Ectodermal cell (in vitro differentiated cells): ENCODE results near the gene PDZD11.
"Not testable (repeated sequence)": the region's sequence is repeated elsewhere in the genome, so short reads cannot be mapped to it uniquely, and the experiment has no call there.

Experiments used
- H3K27ac ChIP-seq: 2 replicates; pipeline ENCODE4 v1.7.0; 2013; ENCODE audit warnings: mild to moderate bottlenecking, low read depth, low read length; ENCODE audit not compliant: insufficient read depth, poor library complexity, severe bottlenecking
- H3K27me3 ChIP-seq: 2 replicates; pipeline ENCODE4 v1.7.0; 2013; ENCODE audit warnings: mild to moderate bottlenecking, low read length; ENCODE audit not compliant: insufficient read depth, control insufficient read depth, poor library complexity, severe bottlenecking
- H3K36me3 ChIP-seq: one replicate; pipeline ENCODE4 v1.7.0; 2013; ENCODE audit warnings: low read length; ENCODE audit not compliant: control insufficient read depth, insufficient read depth
- H3K4me1 ChIP-seq: one replicate; pipeline ENCODE4 v1.7.0; 2013; ENCODE audit warnings: low read length; ENCODE audit not compliant: control insufficient read depth, insufficient read depth
- H3K4me3 ChIP-seq: 2 replicates; pipeline ENCODE4 v1.7.0; 2013; ENCODE audit warnings: low read depth, low read length, control low read depth; ENCODE audit not compliant: insufficient read depth
- H3K9me3 ChIP-seq: 2 replicates; pipeline ENCODE4 v1.7.0; 2013; ENCODE audit warnings: mild to moderate bottlenecking, low read length, moderate library complexity; ENCODE audit not compliant: control insufficient read depth
- WGBS, 2 experiments: methylation state at CpG; one replicate each; pipeline ENCODE4 v1.1.7; 2013; ENCODE audit warnings: missing lambda C conversion rate in 2 of 2; 5-methylcytosine and 5-hydroxymethylcytosine counted together

Gene PDZD11

DNA sequence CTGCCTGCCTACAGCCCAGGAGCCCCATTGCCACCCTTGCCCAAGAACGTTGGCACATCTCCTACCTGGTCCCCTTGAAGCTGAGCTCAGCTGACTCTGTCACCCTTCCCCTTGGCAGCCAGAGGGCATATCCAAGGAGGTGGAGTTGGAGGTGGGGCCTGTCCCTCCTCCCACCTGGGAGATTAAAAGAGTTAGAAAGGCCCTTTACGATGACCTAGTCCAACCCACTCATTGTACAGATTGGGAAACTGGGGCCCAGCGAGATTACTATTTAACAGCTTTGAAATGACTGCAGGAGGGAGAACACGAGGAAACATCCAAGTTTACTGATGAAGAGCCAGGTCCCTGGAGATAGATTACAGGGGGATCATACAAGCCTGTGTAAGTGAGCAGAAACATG, 29.6 kb downstream of the PDZD11 start, which contains the start of gene P2RY4:
TSS of gene P2RY4 (minus strand) at position 101 of the 400 bp plus-strand sequence. CDS start 580 bp downstream, outside the sequence.
- no peaks in the 10 kb centered on the region for H3K36me3 ChIP-seq
- no peak within 1 kb of the TSS for H3K4me3 ChIP-seq
- no peaks in the 10 kb centered on the region for H3K27me3 ChIP-seq
- 88 to 90% methylated on average over 3 to 4 of the region's 4 CpGs for WGBS, 2 experiments
- H3K9me3 ChIP-seq: no peaks in the 10 kb centered on the region
- H3K27ac ChIP-seq: no peak within 1 kb of the TSS
- H3K4me1 ChIP-seq: no peaks in the 10 kb centered on the region

DNA sequence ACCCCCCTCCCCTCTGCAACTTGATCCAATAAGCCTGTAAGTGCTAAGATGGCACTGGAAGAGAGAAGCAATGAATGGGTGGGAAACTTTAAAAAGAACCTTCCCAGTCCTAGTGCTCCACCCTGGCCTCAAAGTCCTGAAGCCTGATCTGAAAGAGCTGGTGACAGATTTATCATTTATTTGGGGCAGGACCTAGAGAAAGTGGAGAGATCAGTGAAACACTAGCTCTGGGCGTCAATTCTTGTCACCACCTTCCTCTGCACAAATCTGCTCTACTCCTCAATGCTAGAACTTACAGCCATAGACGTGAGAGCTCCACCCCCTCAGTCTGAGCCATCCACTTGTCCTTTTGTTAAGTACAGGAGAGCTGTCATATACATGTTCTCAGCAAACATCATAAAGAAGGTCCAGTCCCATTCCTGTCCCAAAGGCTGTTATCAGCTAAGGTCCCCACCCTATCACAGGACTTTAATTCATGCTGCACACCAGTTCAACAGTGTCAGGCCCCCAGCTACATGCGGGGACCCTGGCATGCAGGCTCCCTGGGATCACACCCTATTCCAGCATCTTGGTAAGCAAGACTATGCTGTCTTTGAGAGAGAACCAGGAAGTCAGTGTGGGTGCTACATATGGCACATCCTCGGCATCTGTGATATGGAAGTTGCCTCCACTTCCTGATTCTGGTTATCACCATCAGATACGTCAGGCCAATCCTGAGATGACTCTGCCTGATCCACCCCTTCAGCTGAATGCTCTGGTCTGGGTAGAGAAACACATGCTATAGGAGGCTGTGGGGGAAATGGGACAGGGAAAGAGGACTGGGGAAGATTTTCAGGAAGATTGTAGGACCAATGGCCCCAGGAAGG, 32.1 kb downstream of the PDZD11 start:
- H3K9me3 ChIP-seq: no peaks in the 10 kb centered on the region
- H3K27ac ChIP-seq: no peak overlapping the region
- WGBS, 2 experiments: 87 to 91% methylated on average over 5 of the region's 5 CpGs
- no peaks in the 10 kb centered on the region for H3K27me3 ChIP-seq
- H3K4me1 ChIP-seq: no peaks in the 10 kb centered on the region
- H3K36me3 ChIP-seq: no peaks in the 10 kb centered on the region
- H3K4me3 ChIP-seq: no peak overlapping the region

GRCh38 chrX:70255452-70255851, 34.3 kb downstream of the PDZD11 start:
- H3K4me1 ChIP-seq: no peaks in the 10 kb centered on the region
- no peak overlapping the region for H3K4me3 ChIP-seq
- no peak overlapping the region for H3K27ac ChIP-seq
- no peaks in the 10 kb centered on the region for H3K9me3 ChIP-seq
- no peaks in the 10 kb centered on the region for H3K36me3 ChIP-seq
- H3K27me3 ChIP-seq: no peaks in the 10 kb centered on the region
- 96 to 100% methylated on average over 2 of the region's 2 CpGs for WGBS, 2 experiments

DNA sequence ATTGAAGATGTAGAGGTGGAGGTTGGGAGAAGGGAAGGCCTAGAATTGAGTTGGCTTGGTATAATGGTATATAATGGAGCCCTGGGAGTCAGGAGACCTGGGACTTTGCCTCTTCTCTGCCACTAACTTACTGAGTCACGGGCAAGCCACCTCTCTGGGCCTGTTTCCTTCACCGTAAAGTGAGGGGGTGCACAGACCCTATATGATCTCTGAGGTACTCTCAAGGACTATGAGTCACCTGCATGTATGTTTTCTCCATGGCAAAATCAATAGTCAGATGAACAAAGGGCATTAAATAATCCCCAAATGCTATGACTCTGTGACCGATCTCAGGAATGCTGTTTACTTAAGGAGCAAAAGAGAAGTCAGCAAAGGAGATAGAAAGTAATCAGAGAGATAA, 34.8 kb downstream of the PDZD11 start:
- Histone ChIP-seq H3K9me3 (no peaks in the 10 kb centered on the region), H3K27ac (no peak overlapping the region), H3K36me3 (no peaks in the 10 kb centered on the region), H3K4me3 (no peak overlapping the region), H3K27me3 (no peaks in the 10 kb centered on the region), H3K4me1 (no peaks in the 10 kb centered on the region)
- 90 to 93% methylated on average over 2 to 3 of the region's 3 CpGs for WGBS, 2 experiments

GRCh38 chrX:70254063-70254400, 35.7 kb downstream of the PDZD11 start:
- Histone ChIP-seq H3K9me3 (no peaks in the 10 kb centered on the region), H3K27ac (no peak overlapping the region), H3K27me3 (no peaks in the 10 kb centered on the region), H3K4me1 (no peaks in the 10 kb centered on the region), H3K36me3 (no peaks in the 10 kb centered on the region), H3K4me3 (no peak overlapping the region)
- 79 to 86% methylated on average over 1 of the region's 1 CpG for WGBS, 2 experiments

DNA sequence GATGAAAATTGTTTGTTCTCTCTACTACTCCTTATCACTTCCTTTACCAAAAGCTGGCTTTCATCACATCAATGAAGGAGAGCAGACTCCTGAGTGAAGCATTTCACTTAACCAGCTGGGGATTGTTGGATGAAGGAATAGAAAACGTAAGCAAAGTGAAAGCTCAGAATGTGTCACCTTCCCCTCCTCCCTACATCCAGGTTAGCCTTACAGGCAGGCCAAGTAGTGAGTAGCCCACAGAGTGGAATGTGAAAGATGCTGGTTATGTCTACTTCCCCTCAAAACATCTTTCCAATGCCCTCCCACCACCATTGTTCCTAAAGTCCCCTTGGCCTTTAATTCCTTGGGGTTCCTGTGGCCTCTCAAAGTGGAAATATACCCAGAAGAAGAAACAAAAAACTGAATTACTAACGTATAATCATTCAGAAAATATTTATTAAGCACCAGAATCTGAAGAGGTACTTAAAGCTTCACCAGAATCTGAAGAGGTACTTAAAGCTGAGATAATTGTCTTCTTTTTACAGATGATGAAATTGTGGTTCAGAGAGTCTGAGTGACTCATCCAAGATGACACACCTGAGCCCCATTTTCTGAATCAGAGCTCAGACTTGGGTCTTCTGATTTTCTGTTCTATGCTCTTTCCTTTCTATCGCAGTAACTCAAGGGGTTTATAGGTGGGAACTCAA, 36.2 kb downstream of the PDZD11 start:
- H3K4me1 ChIP-seq: no peaks in the 10 kb centered on the region
- WGBS, 2 experiments: 90% methylated on average over 2 of the region's 3 CpGs; no CpG with 5 or more reads in 1 of the 2 experiments
- no peak overlapping the region for H3K27ac ChIP-seq
- no peaks in the 10 kb centered on the region for H3K9me3 ChIP-seq
- no peak overlapping the region for H3K4me3 ChIP-seq
- no peaks in the 10 kb centered on the region for H3K36me3 ChIP-seq
- no peaks in the 10 kb centered on the region for H3K27me3 ChIP-seq

DNA sequence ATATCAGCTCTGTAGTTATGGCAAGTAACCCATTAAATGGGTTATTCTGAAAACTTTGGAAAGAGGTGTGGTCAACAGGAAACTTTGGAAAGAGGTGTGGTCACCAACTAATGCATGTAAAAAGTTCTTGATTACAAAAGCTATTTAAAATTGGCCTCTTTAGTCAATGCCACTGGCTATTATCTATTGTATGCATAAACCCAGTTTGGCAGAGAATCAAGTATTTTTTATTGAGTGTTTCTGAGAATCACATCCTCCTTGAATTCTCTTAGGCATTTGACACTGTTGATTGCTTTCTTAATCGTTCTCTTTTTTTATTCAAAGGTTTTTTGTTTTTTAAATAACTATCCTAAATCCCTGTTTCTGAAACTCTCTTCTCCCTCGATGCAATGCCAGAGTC, 37.2 kb downstream of the PDZD11 start:
- H3K27ac ChIP-seq: no peak overlapping the region
- no peaks in the 10 kb centered on the region for H3K27me3 ChIP-seq
- H3K9me3 ChIP-seq: no peaks in the 10 kb centered on the region
- 76 to 85% methylated on average over 2 of the region's 2 CpGs for WGBS, 2 experiments
- no peak overlapping the region for H3K4me3 ChIP-seq
- no peaks in the 10 kb centered on the region for H3K4me1 ChIP-seq
- H3K36me3 ChIP-seq: no peaks in the 10 kb centered on the region

DNA sequence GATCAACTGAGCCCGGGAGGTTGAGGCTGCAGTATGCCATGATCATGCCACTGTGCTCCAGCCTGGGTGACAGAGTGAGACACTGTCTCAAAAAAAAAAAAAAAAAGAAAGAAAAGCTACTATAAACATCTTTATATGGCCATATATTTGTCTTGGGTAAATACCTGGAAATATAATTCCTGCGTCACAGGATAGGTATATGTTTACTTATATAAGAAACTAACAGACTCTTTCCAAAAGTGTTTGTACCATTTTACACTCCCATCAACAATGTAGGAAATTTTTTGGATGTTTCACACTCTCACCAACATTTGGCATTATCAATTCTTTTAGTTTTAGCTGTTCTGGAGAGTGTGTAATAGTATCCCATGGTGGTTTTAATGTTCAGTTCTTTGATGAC, 42.5 kb downstream of the PDZD11 start:
- Histone ChIP-seq H3K9me3 (no peaks in the 10 kb centered on the region), H3K4me1 (no peaks in the 10 kb centered on the region), H3K36me3 (no peaks in the 10 kb centered on the region), H3K27ac (no peak overlapping the region), H3K27me3 (no peaks in the 10 kb centered on the region), H3K4me3 (no peak overlapping the region)
- 75 to 100% methylated on average over 1 of the region's 2 CpGs for WGBS, 2 experiments

DNA sequence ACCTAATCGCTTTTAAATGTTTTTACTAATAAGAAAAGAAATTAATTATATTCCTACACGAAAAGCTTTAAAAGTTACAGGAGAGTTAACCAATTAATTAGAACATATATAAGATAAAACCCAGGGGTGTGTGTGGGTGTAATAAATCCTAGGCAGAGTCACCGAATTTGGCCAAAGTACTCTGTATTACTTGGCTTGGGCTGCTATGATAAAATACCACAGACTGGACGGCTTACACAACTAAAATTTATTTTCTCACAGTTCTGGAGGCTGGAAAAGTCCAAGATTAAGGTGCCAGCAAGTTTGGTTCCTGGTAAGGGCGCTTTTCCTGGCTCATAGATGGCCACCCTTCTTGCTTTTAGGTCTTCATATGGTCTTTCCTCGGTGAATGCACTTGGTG, 44.8 kb downstream of the PDZD11 start:
- Histone ChIP-seq H3K4me3 (no peak overlapping the region), H3K36me3 (no peaks in the 10 kb centered on the region), H3K4me1 (no peaks in the 10 kb centered on the region), H3K27me3 (no peaks in the 10 kb centered on the region), H3K9me3 (no peaks in the 10 kb centered on the region), H3K27ac (no peak overlapping the region)
- 91 to 92% methylated on average over 2 to 4 of the region's 6 CpGs for WGBS, 2 experiments

GRCh38 chrX:70243601-70244000, 46.1 kb downstream of the PDZD11 start:
- not testable (repeated sequence) for H3K4me1 ChIP-seq, H3K36me3 ChIP-seq, H3K27me3 ChIP-seq, H3K27ac ChIP-seq, H3K4me3 ChIP-seq, H3K9me3 ChIP-seq
- WGBS, 2 experiments: 79 to 90% methylated on average over 4 to 5 of the region's 5 CpGs
